HG02759 (cell line): ENCODE results near the gene DCAF8.

Experiments
- ATAC-seq: cut with Tn5 transposase; IDR thresholded peaks from one replicate; pipeline ENCODE4 v1.9.1; 2021; ENCODE audit warnings: mild to moderate bottlenecking, moderate library complexity; ENCODE audit not compliant: unreplicated experiment

DCAF8 gene

DNA sequence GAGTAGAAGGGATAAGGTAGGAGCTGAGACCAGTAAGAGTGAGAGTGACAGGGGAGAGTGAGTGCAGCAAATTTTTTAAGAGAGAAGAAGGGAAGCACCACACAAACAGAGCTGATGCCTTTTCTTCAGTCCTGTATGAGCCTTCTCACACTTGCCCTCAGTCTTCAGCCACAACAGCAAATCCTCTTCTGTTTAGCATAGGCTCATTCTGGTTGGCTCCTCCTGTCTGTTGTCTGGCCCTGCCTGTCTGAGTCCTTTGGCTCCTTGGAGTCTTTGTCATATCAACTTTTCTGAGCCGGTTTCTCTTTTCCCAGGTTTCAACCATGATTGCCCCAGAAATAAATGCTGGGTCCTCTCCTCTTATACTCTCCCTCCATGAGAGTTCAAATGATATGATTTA lies 84.7 kb downstream of the DCAF8 start:
- ATAC-seq: no peak

DNA sequence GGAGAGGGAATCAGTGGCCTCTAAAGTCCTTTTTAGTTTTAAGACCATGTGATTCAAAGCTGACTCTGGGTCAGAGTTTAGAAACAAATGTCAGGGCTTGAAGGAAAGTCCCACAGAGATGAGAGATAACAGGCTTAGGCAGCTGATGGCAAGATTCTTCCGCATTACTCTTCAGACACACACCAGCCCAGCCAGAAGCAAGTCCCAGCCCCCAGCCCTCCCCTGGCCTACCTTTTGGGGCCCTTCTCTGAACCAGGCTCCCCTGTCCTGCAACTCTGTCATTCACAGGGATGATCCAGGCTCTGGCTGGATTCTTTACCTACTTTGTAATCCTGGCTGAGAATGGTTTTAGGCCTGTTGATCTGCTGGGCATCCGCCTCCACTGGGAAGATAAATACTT lies 85.1 kb downstream of the DCAF8 start:
- no peak for ATAC-seq

- ATAC-seq: no peak
Measured at GRCh38 chr1:160171980-160172379, 90.4 kb downstream of the DCAF8 start.

DNA sequence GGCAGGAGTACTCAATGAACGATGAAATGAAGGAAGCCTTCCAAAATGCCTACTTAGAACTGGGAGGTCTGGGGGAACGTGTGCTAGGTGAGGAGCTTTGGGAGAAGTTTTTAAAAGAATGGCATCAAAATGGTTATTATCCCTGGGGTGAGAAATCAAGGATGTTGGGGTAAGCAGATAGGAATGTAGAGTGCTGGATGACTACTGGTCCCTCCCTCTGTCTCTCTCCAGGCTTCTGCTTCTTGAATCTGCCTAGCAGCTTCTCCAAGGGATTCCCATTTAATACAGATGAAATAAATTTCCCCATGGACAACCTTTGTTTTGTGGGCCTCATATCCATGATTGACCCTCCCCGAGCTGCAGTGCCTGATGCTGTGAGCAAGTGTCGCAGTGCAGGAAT lies 91.0 kb downstream of the DCAF8 start:
- no peak for ATAC-seq

- peak; percentile 74 for ATAC-seq
Measured at GRCh38 chr1:160169553-160170399, 92.6 kb downstream of the DCAF8 start.

DNA sequence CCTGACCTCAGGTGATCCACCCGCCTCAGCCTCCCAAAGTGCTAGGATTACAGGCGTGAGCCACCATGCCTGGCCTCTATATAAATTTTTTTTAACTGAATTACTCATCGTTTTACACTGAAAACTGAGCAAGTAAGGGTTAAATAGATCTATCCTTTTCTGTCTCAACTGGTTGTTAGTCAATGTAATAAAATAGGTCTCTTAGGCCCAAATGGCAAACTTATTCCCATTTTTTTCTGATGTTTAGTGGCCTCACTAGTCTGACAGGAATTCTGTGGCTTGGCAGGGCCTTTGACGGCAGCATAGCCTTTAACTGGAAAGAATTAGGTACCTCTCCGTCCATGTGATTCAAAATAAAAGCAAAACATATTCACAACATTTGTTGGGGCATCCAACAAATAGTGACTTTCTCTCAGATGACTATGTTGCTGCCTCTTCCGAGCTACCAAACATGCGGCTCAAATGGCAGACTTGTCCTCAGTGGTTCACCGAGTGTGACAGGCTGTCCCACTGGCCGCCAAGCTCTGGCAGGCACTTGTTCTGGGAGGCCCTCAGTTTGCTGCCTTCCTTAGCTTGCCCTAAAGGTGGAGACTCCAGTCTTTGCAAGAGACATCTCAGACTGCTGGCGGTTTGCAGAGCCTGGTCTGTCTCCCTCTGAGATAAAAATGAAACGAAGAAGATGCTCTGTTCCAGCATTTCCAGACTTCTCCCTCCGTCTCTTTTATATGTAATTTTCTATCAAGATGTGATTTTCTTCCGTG lies 93.6 kb downstream of the DCAF8 start:
- ATAC-seq: no peak

GRCh38 chr1:160168016-160168415 lies 94.3 kb downstream of the DCAF8 start:
- no peak for ATAC-seq

GRCh38 chr1:160167580-160167979 lies 94.8 kb downstream of the DCAF8 start:
- no peak for ATAC-seq

DNA sequence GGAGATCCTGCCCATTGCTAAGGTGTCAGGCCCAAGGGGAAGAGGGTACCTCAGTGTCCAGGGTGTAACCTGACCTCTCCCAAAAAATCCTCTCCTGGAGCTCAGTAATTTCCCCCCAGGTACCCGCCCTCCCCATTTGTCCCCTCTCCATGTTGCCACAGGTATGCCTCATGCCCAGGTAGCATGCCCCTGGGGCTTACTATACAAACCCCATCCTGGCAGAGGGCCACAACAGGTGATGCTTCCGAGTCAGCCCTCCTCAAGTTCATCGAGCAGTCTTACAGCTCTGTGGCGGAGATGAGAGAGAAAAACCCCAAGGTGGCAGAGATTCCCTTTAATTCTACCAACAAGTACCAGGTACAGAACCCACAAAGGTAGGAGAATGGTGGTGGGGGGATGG lies 95.3 kb downstream of the DCAF8 start:
- no peak for ATAC-seq

- no peak for ATAC-seq
Measured at GRCh38 chr1:160166166-160166868, 96.0 kb downstream of the DCAF8 start.
